ENCODE results near the gene C1QC.

The C1QC gene

GRCh38 chr1:22694172-22694571, 50.7 kb downstream of the C1QC start:
- no peak for DNase-seq

GRCh38 chr1:22696610-22697009, 53.2 kb downstream of the C1QC start:
- DNase-seq: no peak
- no peak overlapping the region for H3K4me3 Mint-ChIP-seq
- H3K27ac Mint-ChIP-seq: no peak overlapping the region
- H3K36me3 Mint-ChIP-seq (ENCODE audit: low read depth): no peaks in the 10 kb centered on the region
- H3K9me3 Mint-ChIP-seq: no peaks in the 10 kb centered on the region
- TF ChIP-seq CTCF (IDR thresholded peaks at IDR 0.05): no peak
- H3K27me3 Mint-ChIP-seq (ENCODE audit: low read depth, poor library complexity): peaks cover 15% of the 10 kb centered on the region
- no peaks in the 10 kb centered on the region for H3K4me1 Mint-ChIP-seq

More at GRCh38 chr1:22694172-22694571, 50.7 kb downstream of the C1QC start:
- no peak overlapping the region for H3K4me3 Mint-ChIP-seq
- no peak for TF ChIP-seq CTCF (IDR thresholded peaks at IDR 0.05)
- H3K9me3 Mint-ChIP-seq: no peaks in the 10 kb centered on the region
- H3K36me3 Mint-ChIP-seq (ENCODE audit: low read depth): no peaks in the 10 kb centered on the region
- no peak overlapping the region for H3K27ac Mint-ChIP-seq
- H3K27me3 Mint-ChIP-seq (ENCODE audit: low read depth, poor library complexity): peaks cover 9% of the 10 kb centered on the region
- peaks cover 7% of the 10 kb centered on the region for H3K4me1 Mint-ChIP-seq
